WTC11 (cell line): ENCODE data around the gene PNPO. TPM values are rescaled to one million over a fixed set of nuclear protein-coding genes. Genes with fewer than 3 reads are reported as not detected.

Experiments used
- ATAC-seq: fragments of 200-7000 bp; cut with Tn5 transposase; 2 replicates; pipeline ENCODE4 v1.10.0; 2021; ENCODE audit warnings: mild to moderate bottlenecking, moderate library complexity
- CTCF ChIA-PET: fragments of 300-600 bp; sonication (Branson Sonifier 250); formaldehyde crosslinking; loops from one replicate; lab custom pipeline; 2021; ENCODE audit warnings: antibody characterized with exemption; lab: Charles Lee
- POLR2A ChIA-PET: fragments of 350-600 bp; sonication (Branson Sonifier 250); formaldehyde crosslinking; loops from one replicate; lab custom pipeline; 2021; ENCODE audit warnings: antibody characterized with exemption; lab: Charles Lee
- DNase-seq: peaks from one replicate; pipeline ENCODE4 v3.0.0; 2021; ENCODE audit warnings: low spot score
- H3K27ac Mint-ChIP-seq: 2 replicates; pipeline ENCODE4 v1.8.0; 2021; ENCODE audit warnings: mixed read lengths
- H3K27me3 Mint-ChIP-seq: 2 replicates; pipeline ENCODE4 v1.8.0; 2021; ENCODE audit warnings: low read depth, mild to moderate bottlenecking, moderate library complexity, mixed read lengths
- H3K36me3 Mint-ChIP-seq: 2 replicates; pipeline ENCODE4 v1.8.0; 2021; ENCODE audit warnings: mixed read lengths
- H3K4me1 Mint-ChIP-seq: 2 replicates; pipeline ENCODE4 v1.8.0; 2022; ENCODE audit warnings: mixed read lengths
- H3K4me3 Mint-ChIP-seq: 2 replicates; pipeline ENCODE4 v1.8.0; 2021; ENCODE audit warnings: mild to moderate bottlenecking, moderate library complexity, mixed read lengths
- H3K9me3 Mint-ChIP-seq: 2 replicates; pipeline ENCODE4 v1.8.0; 2021; ENCODE audit warnings: mixed read lengths
- ATF1 ChIP-seq: sonication (generic); formaldehyde crosslinking; IDR thresholded peaks from 2 replicates; pipeline ENCODE4 v1.8.1; 2023; ENCODE audit warnings: mild to moderate bottlenecking, moderate library complexity, missing genetic modification reagents
- GRHL2 ChIP-seq: fragments of 250-450 bp; sonication (Bioruptor Pico); IDR thresholded peaks from 2 replicates; pipeline ENCODE4 v1.8.0; 2022; ENCODE audit warnings: mild to moderate bottlenecking, moderate library complexity; ENCODE audit not compliant: insufficient replicate concordance, severe bottlenecking
- GTF2I ChIP-seq: fragments of 250-450 bp; sonication (Bioruptor Pico); conservative IDR thresholded peaks from 2 replicates; pipeline ENCODE4 v1.4.0; 2021; ENCODE audit warnings: mild to moderate bottlenecking
- HMGA2 ChIP-seq: fragments of 250-450 bp; sonication (Bioruptor Pico); IDR thresholded peaks from 2 replicates; pipeline ENCODE4 v1.4.0; 2021; ENCODE audit warnings: mild to moderate bottlenecking, moderate library complexity
- IRF2 ChIP-seq: sonication (generic); formaldehyde crosslinking; IDR thresholded peaks from 2 replicates; pipeline ENCODE4 v1.8.0; 2022; ENCODE audit warnings: low read depth, missing genetic modification reagents, borderline replicate concordance
- MXD4 ChIP-seq: fragments of 250-450 bp; sonication (Bioruptor Pico); IDR thresholded peaks from 2 replicates; pipeline ENCODE4 v1.8.0; 2021; ENCODE audit warnings: mild to moderate bottlenecking, moderate library complexity, borderline replicate concordance
- OVOL2 ChIP-seq: fragments of 250-450 bp; sonication (Bioruptor Pico); IDR thresholded peaks from 2 replicates; pipeline ENCODE4 v1.9.0; 2021; ENCODE audit warnings: mild to moderate bottlenecking, borderline replicate concordance
- SMAD3 ChIP-seq: sonication (generic); formaldehyde crosslinking; IDR thresholded peaks from 2 replicates; pipeline ENCODE4 v1.8.0; 2022; ENCODE audit warnings: missing genetic modification reagents, mild to moderate bottlenecking, borderline replicate concordance
- SP1 ChIP-seq: sonication (generic); formaldehyde crosslinking; conservative IDR thresholded peaks from 2 replicates; pipeline ENCODE4 v1.8.1; 2022; ENCODE audit warnings: missing genetic modification reagents
- TEAD4 ChIP-seq: sonication (generic); formaldehyde crosslinking; IDR thresholded peaks from 2 replicates; pipeline ENCODE4 v1.8.0; 2022; ENCODE audit warnings: mild to moderate bottlenecking, missing genetic modification reagents
- ZNF423 ChIP-seq: fragments of 250-450 bp; sonication (Bioruptor Pico); IDR thresholded peaks from 2 replicates; pipeline ENCODE4 v2.1.2; 2022; ENCODE audit warnings: mild to moderate bottlenecking, moderate library complexity
- total RNA-seq: library from RNA; stranded (reverse); gene quantifications from 3 replicates; pipeline ENCODE4 v1.2.3, GENCODE V29; 2021
- TF ChIP-seq, protein P1 (sequence below): sonication (generic); formaldehyde crosslinking; IDR thresholded peaks from 2 replicates; pipeline ENCODE4 v1.8.1; 2023; ENCODE audit warnings: mild to moderate bottlenecking, missing genetic modification reagents, moderate library complexity
- TF ChIP-seq, protein P2 (sequence below): fragments of 250-450 bp; sonication (Bioruptor Pico); IDR thresholded peaks from 2 replicates; pipeline ENCODE4 v2.1.2; 2022; ENCODE audit warnings: mild to moderate bottlenecking, moderate library complexity
- TF ChIP-seq, protein P3 (sequence below): sonication (generic); formaldehyde crosslinking; IDR thresholded peaks from 2 replicates; pipeline ENCODE4 v1.8.0; 2022; ENCODE audit warnings: mild to moderate bottlenecking, missing genetic modification reagents
- TF ChIP-seq, protein P4 (sequence below): fragments of 250-450 bp; sonication (Bioruptor Pico); IDR thresholded peaks from 2 replicates; pipeline ENCODE4 v1.8.0; 2021; ENCODE audit warnings: mild to moderate bottlenecking
- TF ChIP-seq, protein P5 (sequence below): sonication (generic); formaldehyde crosslinking; IDR thresholded peaks from 2 replicates; pipeline ENCODE4 v1.8.1; 2023; ENCODE audit warnings: mild to moderate bottlenecking, missing genetic modification reagents
- TF ChIP-seq, protein P6 (sequence below): sonication (generic); formaldehyde crosslinking; conservative IDR thresholded peaks from 2 replicates; pipeline ENCODE4 v1.8.1; 2022; ENCODE audit warnings: mild to moderate bottlenecking, missing genetic modification reagents
- TF ChIP-seq, protein P7 (sequence below): sonication (generic); formaldehyde crosslinking; IDR thresholded peaks from 2 replicates; pipeline ENCODE4 v1.8.1; 2022; ENCODE audit warnings: missing genetic modification reagents, borderline replicate concordance
- TF ChIP-seq, protein P8 (sequence below): fragments of 250-450 bp; sonication (Bioruptor Pico); IDR thresholded peaks from 2 replicates; pipeline ENCODE4 v1.9.0; 2021; ENCODE audit warnings: mild to moderate bottlenecking
- TF ChIP-seq, protein P9 (sequence below): sonication (generic); formaldehyde crosslinking; conservative IDR thresholded peaks from 2 replicates; pipeline ENCODE4 v1.8.1; 2023; ENCODE audit warnings: mild to moderate bottlenecking, low read depth, missing genetic modification reagents, moderate library complexity
- TF ChIP-seq, protein P10 (sequence below): sonication (generic); formaldehyde crosslinking; IDR thresholded peaks from 2 replicates; pipeline ENCODE4 v1.8.1; 2022; ENCODE audit warnings: low read depth, mild to moderate bottlenecking, moderate library complexity, missing genetic modification reagents, borderline replicate concordance

PNPO gene
- total RNA-seq, 1 experiment from 2014 or later, result 12.2 TPM

DNA sequence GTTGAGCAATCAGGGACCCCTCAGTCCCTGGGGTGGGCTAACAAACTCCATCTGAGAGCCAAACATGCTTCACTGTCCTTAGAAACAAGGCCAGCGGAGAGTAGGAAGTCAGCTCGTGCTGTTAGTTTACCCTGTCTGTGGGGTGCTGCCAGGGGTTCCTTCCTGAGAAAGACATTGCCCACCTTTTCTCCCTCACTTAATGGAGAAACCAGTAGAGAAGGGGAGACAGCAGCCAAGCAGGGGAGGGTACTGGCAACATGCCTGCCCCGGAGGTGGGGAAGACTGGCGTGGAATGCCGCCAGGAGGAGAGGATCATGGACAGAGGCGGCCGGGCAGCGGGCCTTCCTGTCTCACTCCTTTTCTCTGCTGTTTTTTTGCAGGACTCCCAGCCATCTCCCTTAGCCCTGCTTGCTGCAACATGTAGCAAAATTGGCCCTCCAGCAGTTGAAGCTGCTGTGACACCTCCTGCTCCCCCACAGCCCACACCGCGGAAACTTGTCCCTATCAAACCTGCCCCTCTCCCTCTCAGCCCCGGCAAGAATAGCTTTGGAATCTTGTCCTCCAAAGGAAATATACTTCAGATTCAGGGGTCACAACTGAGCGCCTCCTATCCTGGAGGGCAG is 25.5 kb upstream of the PNPO start:
- ChIA-PET CTCF (interaction anchor here (1.5 kb wide), 1 partner anchor 55 kb away, joined by 3 read pairs; the partner anchor contains the start of gene CDK5RAP3), POLR2A (no interaction called here)
- Mint-ChIP-seq H3K4me1 (no peaks in the 10 kb centered on the region), H3K4me3 (no peak overlapping the region), H3K27ac (no peak overlapping the region), H3K27me3 (no peaks in the 10 kb centered on the region), H3K9me3 (no peaks in the 10 kb centered on the region), H3K36me3 (peaks cover 5% of the 10 kb centered on the region; the same call in 1 of the 2 replicates)
- no peak for DNase-seq
- TF ChIP-seq, protein P1, sequence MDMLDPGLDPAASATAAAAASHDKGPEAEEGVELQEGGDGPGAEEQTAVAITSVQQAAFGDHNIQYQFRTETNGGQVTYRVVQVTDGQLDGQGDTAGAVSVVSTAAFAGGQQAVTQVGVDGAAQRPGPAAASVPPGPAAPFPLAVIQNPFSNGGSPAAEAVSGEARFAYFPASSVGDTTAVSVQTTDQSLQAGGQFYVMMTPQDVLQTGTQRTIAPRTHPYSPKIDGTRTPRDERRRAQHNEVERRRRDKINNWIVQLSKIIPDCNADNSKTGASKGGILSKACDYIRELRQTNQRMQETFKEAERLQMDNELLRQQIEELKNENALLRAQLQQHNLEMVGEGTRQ (CRISPR knock-in tag), result no peak
- no peak for TF ChIP-seq ZNF423 (CRISPR knock-in tag)
- TF ChIP-seq SP1, result no peak
- TF ChIP-seq HMGA2 (CRISPR knock-in tag), result no peak
- TF ChIP-seq, protein P2, sequence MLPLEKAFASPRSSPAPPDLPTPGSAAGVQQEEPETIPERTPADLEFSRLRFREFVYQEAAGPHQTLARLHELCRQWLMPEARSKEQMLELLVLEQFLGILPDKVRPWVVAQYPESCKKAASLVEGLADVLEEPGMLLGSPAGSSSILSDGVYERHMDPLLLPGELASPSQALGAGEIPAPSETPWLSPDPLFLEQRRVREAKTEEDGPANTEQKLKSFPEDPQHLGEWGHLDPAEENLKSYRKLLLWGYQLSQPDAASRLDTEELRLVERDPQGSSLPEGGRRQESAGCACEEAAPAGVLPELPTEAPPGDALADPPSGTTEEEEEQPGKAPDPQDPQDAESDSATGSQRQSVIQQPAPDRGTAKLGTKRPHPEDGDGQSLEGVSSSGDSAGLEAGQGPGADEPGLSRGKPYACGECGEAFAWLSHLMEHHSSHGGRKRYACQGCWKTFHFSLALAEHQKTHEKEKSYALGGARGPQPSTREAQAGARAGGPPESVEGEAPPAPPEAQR, result no peak
- no peak for TF ChIP-seq MXD4
- TF ChIP-seq SMAD3, result no peak
- TF ChIP-seq, protein P3, sequence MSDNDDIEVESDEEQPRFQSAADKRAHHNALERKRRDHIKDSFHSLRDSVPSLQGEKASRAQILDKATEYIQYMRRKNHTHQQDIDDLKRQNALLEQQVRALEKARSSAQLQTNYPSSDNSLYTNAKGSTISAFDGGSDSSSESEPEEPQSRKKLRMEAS, result no peak
- TF ChIP-seq IRF2 (CRISPR knock-in tag), result no peak
- TF ChIP-seq, protein P4, sequence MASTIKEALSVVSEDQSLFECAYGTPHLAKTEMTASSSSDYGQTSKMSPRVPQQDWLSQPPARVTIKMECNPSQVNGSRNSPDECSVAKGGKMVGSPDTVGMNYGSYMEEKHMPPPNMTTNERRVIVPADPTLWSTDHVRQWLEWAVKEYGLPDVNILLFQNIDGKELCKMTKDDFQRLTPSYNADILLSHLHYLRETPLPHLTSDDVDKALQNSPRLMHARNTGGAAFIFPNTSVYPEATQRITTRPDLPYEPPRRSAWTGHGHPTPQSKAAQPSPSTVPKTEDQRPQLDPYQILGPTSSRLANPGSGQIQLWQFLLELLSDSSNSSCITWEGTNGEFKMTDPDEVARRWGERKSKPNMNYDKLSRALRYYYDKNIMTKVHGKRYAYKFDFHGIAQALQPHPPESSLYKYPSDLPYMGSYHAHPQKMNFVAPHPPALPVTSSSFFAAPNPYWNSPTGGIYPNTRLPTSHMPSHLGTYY (CRISPR knock-in tag), result no peak
- TF ChIP-seq GTF2I (CRISPR knock-in tag), result no peak
- no peak for ATAC-seq

DNA sequence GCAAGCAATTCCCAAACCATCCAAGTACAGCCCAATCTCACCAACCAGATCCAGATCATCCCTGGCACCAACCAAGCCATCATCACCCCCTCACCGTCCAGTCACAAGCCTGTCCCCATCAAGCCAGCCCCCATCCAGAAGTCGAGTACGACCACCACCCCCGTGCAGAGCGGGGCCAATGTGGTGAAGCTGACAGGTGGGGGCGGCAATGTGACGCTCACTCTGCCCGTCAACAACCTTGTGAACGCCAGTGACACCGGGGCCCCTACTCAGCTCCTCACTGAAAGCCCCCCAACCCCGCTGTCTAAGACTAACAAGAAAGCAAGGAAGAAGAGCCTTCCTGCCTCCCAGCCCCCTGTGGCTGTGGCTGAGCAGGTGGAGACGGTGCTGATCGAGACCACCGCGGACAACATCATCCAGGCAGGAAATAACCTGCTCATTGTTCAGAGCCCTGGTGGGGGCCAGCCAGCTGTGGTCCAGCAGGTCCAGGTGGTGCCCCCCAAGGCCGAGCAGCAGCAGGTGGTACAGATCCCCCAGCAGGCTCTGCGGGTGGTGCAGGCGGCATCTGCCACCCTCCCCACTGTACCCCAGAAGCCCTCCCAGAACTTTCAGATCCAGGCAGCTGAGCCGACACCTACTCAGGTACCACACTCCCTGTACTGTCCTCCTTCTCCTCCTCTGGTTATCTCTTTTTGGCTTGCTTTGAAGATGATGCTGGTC is 24.7 kb upstream of the PNPO start:
- Mint-ChIP-seq H3K9me3 (no peaks in the 10 kb centered on the region), H3K27ac (no peak overlapping the region), H3K36me3 (peaks cover 5% of the 10 kb centered on the region; the same call in 1 of the 2 replicates), H3K27me3 (no peaks in the 10 kb centered on the region), H3K4me3 (no peak overlapping the region), H3K4me1 (no peaks in the 10 kb centered on the region)
- POLR2A ChIA-PET, result no interaction called here
- CTCF ChIA-PET, result interaction anchor here (1.5 kb wide), 1 partner anchor 54 kb away, joined by 3 read pairs; the partner anchor contains the start of gene CDK5RAP3
- ATAC-seq (no peak), DNase-seq (no peak)
- TF ChIP-seq HMGA2 (CRISPR knock-in tag) (no peak), OVOL2 (no peak), ZNF423 (CRISPR knock-in tag) (no peak), GRHL2 (no peak), ATF1 (CRISPR knock-in tag) (no peak), TEAD4 (no peak)
- TF ChIP-seq, protein P5, sequence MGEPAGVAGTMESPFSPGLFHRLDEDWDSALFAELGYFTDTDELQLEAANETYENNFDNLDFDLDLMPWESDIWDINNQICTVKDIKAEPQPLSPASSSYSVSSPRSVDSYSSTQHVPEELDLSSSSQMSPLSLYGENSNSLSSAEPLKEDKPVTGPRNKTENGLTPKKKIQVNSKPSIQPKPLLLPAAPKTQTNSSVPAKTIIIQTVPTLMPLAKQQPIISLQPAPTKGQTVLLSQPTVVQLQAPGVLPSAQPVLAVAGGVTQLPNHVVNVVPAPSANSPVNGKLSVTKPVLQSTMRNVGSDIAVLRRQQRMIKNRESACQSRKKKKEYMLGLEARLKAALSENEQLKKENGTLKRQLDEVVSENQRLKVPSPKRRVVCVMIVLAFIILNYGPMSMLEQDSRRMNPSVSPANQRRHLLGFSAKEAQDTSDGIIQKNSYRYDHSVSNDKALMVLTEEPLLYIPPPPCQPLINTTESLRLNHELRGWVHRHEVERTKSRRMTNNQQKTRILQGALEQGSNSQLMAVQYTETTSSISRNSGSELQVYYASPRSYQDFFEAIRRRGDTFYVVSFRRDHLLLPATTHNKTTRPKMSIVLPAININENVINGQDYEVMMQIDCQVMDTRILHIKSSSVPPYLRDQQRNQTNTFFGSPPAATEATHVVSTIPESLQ (CRISPR knock-in tag), result no peak
- TF ChIP-seq, protein P6, sequence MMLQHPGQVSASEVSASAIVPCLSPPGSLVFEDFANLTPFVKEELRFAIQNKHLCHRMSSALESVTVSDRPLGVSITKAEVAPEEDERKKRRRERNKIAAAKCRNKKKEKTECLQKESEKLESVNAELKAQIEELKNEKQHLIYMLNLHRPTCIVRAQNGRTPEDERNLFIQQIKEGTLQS (CRISPR knock-in tag), result no peak
- TF ChIP-seq, protein P7, sequence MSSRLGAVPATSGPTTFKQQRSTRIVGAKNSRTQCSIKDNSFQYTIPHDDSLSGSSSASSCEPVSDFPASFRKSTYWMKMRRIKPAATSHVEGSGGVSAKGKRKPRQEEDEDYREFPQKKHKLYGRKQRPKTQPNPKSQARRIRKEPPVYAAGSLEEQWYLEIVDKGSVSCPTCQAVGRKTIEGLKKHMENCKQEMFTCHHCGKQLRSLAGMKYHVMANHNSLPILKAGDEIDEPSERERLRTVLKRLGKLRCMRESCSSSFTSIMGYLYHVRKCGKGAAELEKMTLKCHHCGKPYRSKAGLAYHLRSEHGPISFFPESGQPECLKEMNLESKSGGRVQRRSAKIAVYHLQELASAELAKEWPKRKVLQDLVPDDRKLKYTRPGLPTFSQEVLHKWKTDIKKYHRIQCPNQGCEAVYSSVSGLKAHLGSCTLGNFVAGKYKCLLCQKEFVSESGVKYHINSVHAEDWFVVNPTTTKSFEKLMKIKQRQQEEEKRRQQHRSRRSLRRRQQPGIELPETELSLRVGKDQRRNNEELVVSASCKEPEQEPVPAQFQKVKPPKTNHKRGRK (CRISPR knock-in tag), result no peak
- TF ChIP-seq, protein P8, sequence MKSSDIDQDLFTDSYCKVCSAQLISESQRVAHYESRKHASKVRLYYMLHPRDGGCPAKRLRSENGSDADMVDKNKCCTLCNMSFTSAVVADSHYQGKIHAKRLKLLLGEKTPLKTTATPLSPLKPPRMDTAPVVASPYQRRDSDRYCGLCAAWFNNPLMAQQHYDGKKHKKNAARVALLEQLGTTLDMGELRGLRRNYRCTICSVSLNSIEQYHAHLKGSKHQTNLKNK (CRISPR knock-in tag), result no peak
- TF ChIP-seq, protein P9, sequence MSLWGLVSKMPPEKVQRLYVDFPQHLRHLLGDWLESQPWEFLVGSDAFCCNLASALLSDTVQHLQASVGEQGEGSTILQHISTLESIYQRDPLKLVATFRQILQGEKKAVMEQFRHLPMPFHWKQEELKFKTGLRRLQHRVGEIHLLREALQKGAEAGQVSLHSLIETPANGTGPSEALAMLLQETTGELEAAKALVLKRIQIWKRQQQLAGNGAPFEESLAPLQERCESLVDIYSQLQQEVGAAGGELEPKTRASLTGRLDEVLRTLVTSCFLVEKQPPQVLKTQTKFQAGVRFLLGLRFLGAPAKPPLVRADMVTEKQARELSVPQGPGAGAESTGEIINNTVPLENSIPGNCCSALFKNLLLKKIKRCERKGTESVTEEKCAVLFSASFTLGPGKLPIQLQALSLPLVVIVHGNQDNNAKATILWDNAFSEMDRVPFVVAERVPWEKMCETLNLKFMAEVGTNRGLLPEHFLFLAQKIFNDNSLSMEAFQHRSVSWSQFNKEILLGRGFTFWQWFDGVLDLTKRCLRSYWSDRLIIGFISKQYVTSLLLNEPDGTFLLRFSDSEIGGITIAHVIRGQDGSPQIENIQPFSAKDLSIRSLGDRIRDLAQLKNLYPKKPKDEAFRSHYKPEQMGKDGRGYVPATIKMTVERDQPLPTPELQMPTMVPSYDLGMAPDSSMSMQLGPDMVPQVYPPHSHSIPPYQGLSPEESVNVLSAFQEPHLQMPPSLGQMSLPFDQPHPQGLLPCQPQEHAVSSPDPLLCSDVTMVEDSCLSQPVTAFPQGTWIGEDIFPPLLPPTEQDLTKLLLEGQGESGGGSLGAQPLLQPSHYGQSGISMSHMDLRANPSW (CRISPR knock-in tag), result no peak
- TF ChIP-seq, protein P10, sequence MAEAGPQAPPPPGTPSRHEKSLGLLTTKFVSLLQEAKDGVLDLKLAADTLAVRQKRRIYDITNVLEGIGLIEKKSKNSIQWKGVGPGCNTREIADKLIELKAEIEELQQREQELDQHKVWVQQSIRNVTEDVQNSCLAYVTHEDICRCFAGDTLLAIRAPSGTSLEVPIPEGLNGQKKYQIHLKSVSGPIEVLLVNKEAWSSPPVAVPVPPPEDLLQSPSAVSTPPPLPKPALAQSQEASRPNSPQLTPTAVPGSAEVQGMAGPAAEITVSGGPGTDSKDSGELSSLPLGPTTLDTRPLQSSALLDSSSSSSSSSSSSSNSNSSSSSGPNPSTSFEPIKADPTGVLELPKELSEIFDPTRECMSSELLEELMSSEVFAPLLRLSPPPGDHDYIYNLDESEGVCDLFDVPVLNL (CRISPR knock-in tag), result no peak
